Stimulated activated CD8-positive, alpha-beta memory T cell treated with anti-CD3 and anti-CD28 coated beads, Interleukin-4, amount 100 ng/mL, for 4 hours (primary cell): ENCODE data around the gene SLC25A44.
"Not testable (repeated sequence)": the region's sequence is repeated elsewhere in the genome, so short reads cannot be mapped to it uniquely, and the experiment has no call there.

Experiments used
- DNase-seq, 2 donors: peaks; one replicate each; pipeline ENCODE4 v3.0.0-alpha.2; 2020; ENCODE audit warnings: low read depth in 2 of 2, low spot score in 1 of 2

Gene SLC25A44

GRCh38 chr1:156163712-156164111 lies 30.2 kb upstream of the SLC25A44 start:
- DNase-seq, result no peak

DNA sequence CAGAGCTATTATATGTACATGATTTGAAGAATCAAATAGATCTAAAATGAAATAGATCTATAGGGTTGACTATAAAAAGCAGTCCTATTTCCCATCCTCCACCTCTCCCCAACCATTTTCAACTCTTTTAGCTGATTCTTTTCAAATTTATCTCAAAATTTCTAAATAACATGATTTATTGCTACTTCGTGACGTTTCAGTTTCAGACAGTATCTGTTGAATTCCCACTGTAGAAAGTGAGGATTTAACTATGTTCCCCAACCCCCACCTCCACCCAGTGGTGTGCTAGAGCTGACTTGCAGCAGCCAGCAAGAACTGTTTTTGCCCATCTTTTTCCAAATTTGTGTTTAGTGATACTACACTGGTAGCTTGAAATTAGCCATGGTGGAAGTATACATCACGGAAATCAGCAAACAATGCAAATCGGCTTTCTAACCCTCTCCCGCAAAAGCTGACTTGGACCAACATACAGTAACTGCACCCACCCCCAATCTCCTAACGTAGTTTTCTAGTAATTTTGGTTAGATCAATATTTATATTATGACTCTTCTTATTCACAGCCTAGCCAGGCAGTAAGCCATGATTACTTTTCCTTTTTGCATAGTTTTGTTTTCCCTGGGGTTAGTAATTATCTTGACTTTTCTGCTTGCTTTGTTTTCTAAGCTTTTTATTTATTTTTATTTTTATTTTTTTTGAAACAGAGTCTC lies 29.6 kb upstream of the SLC25A44 start:
- DNase-seq, result no peak

DNA sequence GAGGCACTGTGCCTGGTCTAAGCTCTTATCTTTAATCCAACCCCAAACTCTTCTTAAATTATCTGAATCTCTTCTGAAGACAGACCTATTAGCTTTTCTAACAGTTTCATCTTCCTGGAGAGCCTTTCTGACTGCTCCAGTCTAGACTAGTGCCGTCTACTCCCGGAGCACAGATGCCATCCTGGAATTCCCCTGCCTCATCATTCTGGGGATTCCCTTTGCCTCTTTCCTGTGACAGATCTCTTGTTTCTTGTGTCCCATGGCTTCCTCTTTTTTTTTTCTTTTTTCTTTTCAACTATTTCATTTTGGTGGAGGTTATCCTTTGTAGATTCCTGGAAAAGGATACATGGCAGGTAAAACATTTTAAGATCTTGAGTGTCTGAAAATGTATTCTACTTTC lies 28.8 kb upstream of the SLC25A44 start:
- DNase-seq, result no peak

GRCh38 chr1:156167536-156167935 lies 26.4 kb upstream of the SLC25A44 start:
- no peak for DNase-seq

- DNase-seq, result no peak
These were observed 21.0 kb upstream of the SLC25A44 start for GRCh38 chr1:156172696-156173470.

DNA sequence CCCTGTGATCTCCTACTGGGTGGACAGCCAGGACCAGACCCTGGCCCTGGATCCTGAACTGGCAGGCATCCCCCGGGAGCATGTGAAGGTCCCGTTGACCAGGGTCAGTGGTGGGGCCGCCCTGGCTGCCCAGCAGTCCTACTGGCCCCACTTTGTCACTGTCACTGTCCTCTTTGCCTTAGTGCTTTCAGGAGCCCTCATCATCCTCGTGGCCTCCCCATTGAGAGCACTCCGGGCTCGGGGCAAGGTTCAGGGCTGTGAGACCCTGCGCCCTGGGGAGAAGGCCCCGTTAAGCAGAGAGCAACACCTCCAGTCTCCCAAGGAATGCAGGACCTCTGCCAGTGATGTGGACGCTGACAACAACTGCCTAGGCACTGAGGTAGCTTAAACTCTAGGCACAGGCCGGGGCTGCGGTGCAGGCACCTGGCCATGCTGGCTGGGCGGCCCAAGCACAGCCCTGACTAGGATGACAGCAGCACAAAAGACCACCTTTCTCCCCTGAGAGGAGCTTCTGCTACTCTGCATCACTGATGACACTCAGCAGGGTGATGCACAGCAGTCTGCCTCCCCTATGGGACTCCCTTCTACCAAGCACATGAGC lies 17.2 kb upstream of the SLC25A44 start:
- DNase-seq, result no peak

- no peak for DNase-seq
These were observed 15.8 kb upstream of the SLC25A44 start for GRCh38 chr1:156177919-156178654.

DNA sequence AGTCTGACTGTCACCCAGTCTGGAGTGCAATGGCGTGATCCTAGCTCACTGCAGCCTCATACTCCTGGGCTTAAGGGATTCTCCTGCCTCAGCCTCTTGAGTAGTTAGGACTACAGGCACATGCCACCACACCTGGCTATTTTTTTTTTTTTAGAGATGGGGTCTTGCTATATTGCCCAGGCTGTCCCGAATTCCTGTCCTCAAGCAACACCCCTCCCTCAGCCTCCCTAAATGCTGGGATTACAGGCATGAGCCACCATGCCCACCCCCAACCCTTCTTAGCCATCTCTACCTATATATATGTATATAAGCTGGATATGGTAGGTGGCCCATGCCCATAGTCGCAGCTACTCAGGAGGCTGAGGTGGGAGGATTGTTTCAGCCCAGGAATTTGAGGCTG lies 13.4 kb upstream of the SLC25A44 start:
- DNase-seq, result no peak

GRCh38 chr1:156181391-156181924 lies 12.4 kb upstream of the SLC25A44 start:
- not testable (repeated sequence) for DNase-seq

- not testable (repeated sequence) for DNase-seq
These were observed 11.7 kb upstream of the SLC25A44 start for GRCh38 chr1:156182010-156182779.

DNA sequence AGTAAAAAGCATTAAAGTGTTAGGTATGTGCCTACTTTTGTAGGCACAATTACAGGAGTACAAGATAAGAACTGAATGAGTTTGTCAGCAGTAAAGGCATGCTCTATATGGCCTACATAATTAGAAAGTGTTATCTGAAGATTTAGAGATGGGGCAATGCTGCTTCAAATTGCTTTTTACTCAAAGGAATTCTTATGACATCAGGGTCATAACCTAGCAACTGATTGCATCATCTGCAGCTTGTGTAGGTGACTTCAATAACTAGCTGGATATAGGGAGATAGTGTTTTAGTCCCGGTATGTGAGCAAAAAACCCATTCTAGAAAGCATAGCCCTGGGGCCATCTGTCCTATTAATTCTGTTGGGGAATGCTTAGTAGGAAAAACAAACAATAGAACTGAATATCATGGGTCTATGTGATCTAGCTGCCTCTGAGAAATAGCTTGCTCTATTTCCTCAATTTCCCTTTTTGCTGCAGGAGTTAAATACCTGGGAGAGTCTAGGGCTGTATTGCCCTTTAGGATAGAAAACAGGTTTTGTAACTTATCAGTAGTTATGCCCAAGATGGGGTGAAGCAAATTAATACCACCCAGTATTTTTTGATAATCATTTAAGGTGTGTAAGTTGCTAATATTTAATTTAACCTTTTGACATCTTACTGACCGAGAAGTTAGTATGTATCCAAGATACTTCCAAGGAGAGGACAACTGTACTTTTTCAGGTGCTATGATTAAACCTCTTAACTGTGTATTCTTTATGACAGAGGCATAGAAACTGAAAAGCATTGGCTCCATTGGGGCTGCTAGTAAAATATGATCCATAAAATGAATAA lies 7.3 kb upstream of the SLC25A44 start:
- DNase-seq, result not testable (repeated sequence)

GRCh38 chr1:156190265-156190664 lies 3.6 kb upstream of the SLC25A44 start:
- DNase-seq, result not testable (repeated sequence)

GRCh38 chr1:156191292-156191964 lies 2.5 kb upstream of the SLC25A44 start:
- no peak for DNase-seq

DNA sequence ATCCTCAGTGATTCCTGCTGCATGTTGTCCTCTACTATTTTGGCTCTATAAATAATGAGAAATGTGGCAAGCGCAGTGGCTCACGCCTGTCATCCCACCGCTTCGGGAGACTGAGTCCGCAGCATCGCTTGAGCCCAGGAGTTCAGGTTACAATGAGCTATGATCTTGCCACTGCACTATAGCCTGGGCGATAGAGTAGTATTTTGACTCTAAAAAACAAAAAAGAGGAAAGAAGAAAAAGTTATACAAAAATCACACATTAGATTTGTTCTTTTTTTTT lies 756 bp upstream of the SLC25A44 start:
- no peak for DNase-seq

GRCh38 chr1:156194300-156194652 lies 372 bp downstream of the SLC25A44 start:
- DNase-seq, result no peak

DNA sequence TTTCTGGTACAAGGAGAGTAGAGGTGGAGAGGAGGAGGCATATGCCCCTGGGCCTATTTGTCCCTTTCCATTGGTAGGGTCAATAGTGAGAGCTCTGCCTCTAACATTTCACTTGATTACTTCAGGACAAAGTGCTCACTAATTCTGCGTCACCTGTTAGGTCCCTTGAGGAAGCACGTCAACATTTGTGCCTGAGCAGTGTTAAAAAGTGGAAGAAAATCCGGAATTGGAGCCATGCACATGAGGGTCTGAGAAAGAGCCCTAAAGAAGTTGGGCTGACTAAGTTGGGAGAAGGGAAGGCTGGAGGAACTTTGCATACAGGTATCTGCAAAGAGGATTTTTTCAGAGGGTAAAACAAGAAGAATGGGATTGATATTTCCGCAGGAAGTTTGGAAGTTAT lies 1.9 kb downstream of the SLC25A44 start:
- no peak for DNase-seq

GRCh38 chr1:156196445-156196844 lies 2.5 kb downstream of the SLC25A44 start:
- DNase-seq, result no peak

- no peak for DNase-seq
These were observed 5.0 kb downstream of the SLC25A44 start for GRCh38 chr1:156198831-156199349.

- no peak for DNase-seq
These were observed 6.1 kb downstream of the SLC25A44 start for GRCh38 chr1:156200044-156200443.
